Upper lobe of left lung (tissue), 6 donors: ENCODE data around the gene TTF2. TPM values are rescaled to one million over a fixed set of nuclear protein-coding genes. Genes with fewer than 3 reads are reported as not detected.

ENCODE experiments used
- ATAC-seq, 2 donors: fragments of 200-7000 bp; cut with Tn5 transposase; one replicate each; pipeline ENCODE4 v1.9.1; 2022; ENCODE audit warnings: mild to moderate bottlenecking in 2 of 2, moderate library complexity in 2 of 2; ENCODE audit not compliant: low FRiP score in 2 of 2
- DNase-seq, 2 donors: peaks; one replicate each; pipeline ENCODE4 v3.0.0-alpha.2; 2019 to 2020
- H3K27ac ChIP-seq, 4 donors: fragments of 200-600 bp; sonication (generic); one replicate each; pipeline ENCODE4 v1.5.1; 2016 to 2019
- H3K27me3 ChIP-seq, 4 donors: fragments of 200-600 bp; sonication (generic); one replicate each; pipeline ENCODE4 v1.5.1; 2017 to 2019
- H3K36me3 ChIP-seq, 4 donors: fragments of 200-600 bp; sonication (generic); one replicate each; pipeline ENCODE4 v1.5.1; 2016 to 2019
- H3K4me1 ChIP-seq, 4 donors: fragments of 200-600 bp; sonication (generic); one replicate each; pipeline ENCODE4 v1.5.1; 2018 to 2019
- H3K4me3 ChIP-seq, 4 donors: fragments of 200-600 bp; sonication (generic); one replicate each; pipeline ENCODE4 v1.5.1; 2017 to 2019; ENCODE audit warnings: mild to moderate bottlenecking in 2 of 4, moderate library complexity in 1 of 4
- H3K9me3 ChIP-seq, 4 donors: fragments of 200-600 bp; sonication (generic); one replicate each; pipeline ENCODE4 v1.5.1; 2018 to 2019
- CTCF ChIP-seq, 6 experiments: fragments of 450-650 bp in 4 of 6; fragments of 200-600 bp in 2 of 6; sonication (generic) in 2 of 6; IDR thresholded peaks; one replicate each; pipeline ENCODE4 v1.5.1; 2016 to 2019; ENCODE audit warnings: antibody characterized with exemption in 6 of 6
- EP300 ChIP-seq, 4 donors: sonication (generic); formaldehyde crosslinking; IDR thresholded peaks; one replicate each; pipeline ENCODE4 v1.5.1; 2017; ENCODE audit warnings: antibody characterized with exemption in 4 of 4, control low read depth in 2 of 4
- POLR2A ChIP-seq, 4 donors: fragments of 450-650 bp; IDR thresholded peaks; one replicate each; pipeline ENCODE4 v1.5.1; 2016 to 2017; ENCODE audit warnings: antibody characterized with exemption in 4 of 4, mild to moderate bottlenecking in 2 of 4
- POLR2AphosphoS5 ChIP-seq, 2 donors: sonication (generic); formaldehyde crosslinking; IDR thresholded peaks; one replicate each; pipeline ENCODE4 v1.5.1; 2017; ENCODE audit warnings: antibody characterized with exemption in 2 of 2
- WGBS, 2 donors: methylation state at CpG; one replicate each; pipeline ENCODE4 v1.1.5; 2017 to 2018; 5-methylcytosine and 5-hydroxymethylcytosine counted together
- total RNA-seq, 6 donors: library from RNA; depleted of rRNA in 4 of 6; stranded (reverse); fragments of >200 nt in 4 of 6; gene quantifications; one replicate each; pipeline versions ENCODE4 v1.1.0 to v1.2.1, GENCODE V29; 2016 to 2021
- donor health status: DM: no; HTN: no; CAD: no; lungs with moderate emphysema.
- donor health status: DM: no; HTN: yes; CAD: no; lungs with severe emphysema.

The TTF2 gene
- total RNA-seq, 6 donors from 2014 or later: 5.6 to 37.8 (median 15.2) TPM

- 38 to 93% methylated on average over 1 of the region's 1 CpG for WGBS, 2 donors
- H3K36me3 ChIP-seq: no peaks in the 10 kb centered on the region
- ATAC-seq (no peak), DNase-seq (no peak)
- no peak overlapping the region for H3K4me3 ChIP-seq
- no peak overlapping the region for H3K27ac ChIP-seq
- TF ChIP-seq CTCF (IDR thresholded peaks at IDR 0.05) (no peak), POLR2A (IDR thresholded peaks at IDR 0.05) (no peak), POLR2AphosphoS5 (IDR thresholded peaks at IDR 0.05) (no peak), EP300 (IDR thresholded peaks at IDR 0.05) (no peak)
- H3K9me3 ChIP-seq: no peaks in the 10 kb centered on the region
- peaks cover 6 to 28% (median 20%) of the 10 kb centered on the region in 4 donors for H3K4me1 ChIP-seq
- no peaks in the 10 kb centered on the region for H3K27me3 ChIP-seq
Observed at GRCh38 chr1:117124661-117125060, 64.5 kb downstream of the TTF2 start.

- no peaks in the 10 kb centered on the region for H3K9me3 ChIP-seq
- no peaks in the 10 kb centered on the region for H3K36me3 ChIP-seq
- DNase-seq: peak in 1 of 2 donors; percentile 63
- H3K27ac ChIP-seq: no peak overlapping the region
- TF ChIP-seq POLR2A (IDR thresholded peaks at IDR 0.05) (no peak), POLR2AphosphoS5 (IDR thresholded peaks at IDR 0.05) (peak in 1 of 2 donors; percentile 17), CTCF (IDR thresholded peaks at IDR 0.05) (no peak), EP300 (IDR thresholded peaks at IDR 0.05) (peak in 1 of 4 donors; percentile 73)
- peaks cover 0 to 17% (median 11%) of the 10 kb centered on the region in 4 donors for H3K4me1 ChIP-seq
- no peak overlapping the region for H3K4me3 ChIP-seq
- ATAC-seq: peak; percentile 68 to 88
- no peaks in the 10 kb centered on the region for H3K27me3 ChIP-seq
Observed at GRCh38 chr1:117127795-117128194, 67.7 kb downstream of the TTF2 start.

- no peaks in the 10 kb centered on the region for H3K9me3 ChIP-seq
- no peak overlapping the region for H3K4me3 ChIP-seq
- DNase-seq (no peak), ATAC-seq (peak in 1 of 2 donors; percentile 57)
- H3K27ac ChIP-seq: no peak overlapping the region
- 23 to 25% methylated on average over 5 of the region's 5 CpGs for whole genome bisulfite sequencing, 2 donors
- H3K27me3 ChIP-seq: no peaks in the 10 kb centered on the region
- no peaks in the 10 kb centered on the region for H3K36me3 ChIP-seq
- peaks cover 0 to 17% (median 11%) of the 10 kb centered on the region in 4 donors for H3K4me1 ChIP-seq
- TF ChIP-seq POLR2AphosphoS5 (IDR thresholded peaks at IDR 0.05): no peak
- peak in 4 of 6 experiments; percentile 14 to 43 (median 28) for TF ChIP-seq CTCF (IDR thresholded peaks at IDR 0.05)
Observed at GRCh38 chr1:117128323-117129079, 68.4 kb downstream of the TTF2 start.

- ATAC-seq: no peak
- Histone ChIP-seq H3K4me1 (peaks cover 0 to 17% (median 11%) of the 10 kb centered on the region in 4 donors), H3K27me3 (no peaks in the 10 kb centered on the region), H3K36me3 (no peaks in the 10 kb centered on the region), H3K4me3 (no peak overlapping the region), H3K27ac (no peak overlapping the region), H3K9me3 (no peaks in the 10 kb centered on the region)
- DNase-seq: no peak
- no peak for TF ChIP-seq CTCF (IDR thresholded peaks at IDR 0.05)
- TF ChIP-seq EP300 (IDR thresholded peaks at IDR 0.05): no peak
- no peak for TF ChIP-seq POLR2AphosphoS5 (IDR thresholded peaks at IDR 0.05)
- WGBS, 2 donors: 86 to 91% methylated on average over 4 of the region's 4 CpGs
Observed at GRCh38 chr1:117130526-117130925, 70.4 kb downstream of the TTF2 start.

GRCh38 chr1:117135329-117135728, 75.2 kb downstream of the TTF2 start:
- Histone ChIP-seq H3K27ac (no peak overlapping the region), H3K4me3 (no peak overlapping the region), H3K27me3 (no peaks in the 10 kb centered on the region), H3K36me3 (no peaks in the 10 kb centered on the region), H3K4me1 (no peaks in the 10 kb centered on the region), H3K9me3 (no peaks in the 10 kb centered on the region)
- DNase-seq (no peak), ATAC-seq (no peak)
- 84 to 87% methylated on average over 2 of the region's 2 CpGs for WGBS, 2 donors
- TF ChIP-seq CTCF (IDR thresholded peaks at IDR 0.05) (no peak), EP300 (IDR thresholded peaks at IDR 0.05) (no peak), POLR2A (IDR thresholded peaks at IDR 0.05) (no peak), POLR2AphosphoS5 (IDR thresholded peaks at IDR 0.05) (no peak)
